K562 (cell line): Measurements from ENCODE around the gene POR. TPM values are rescaled to one million over a fixed set of nuclear protein-coding genes. Genes with fewer than 3 reads are reported as not detected.
A peak's percentile ranks its signal among the peaks of the same experiment; 100 is the strongest.

Source experiments
- CEBPB ChIP-seq: fragments of 450-650 bp; IDR thresholded peaks from 2 replicates; pipeline ENCODE4 v1.6.1; 2016; ENCODE audit warnings: missing genetic modification characterization, missing compliant biosample characterization
- CEBPG ChIP-seq, 3 experiments: fragments of 200-800 bp in 1 of 3; sonication (Bioruptor generic) in 1 of 3; sonication (generic) in 1 of 3; formaldehyde crosslinking in 1 of 3; IDR thresholded peaks in 2 of 3; conservative IDR thresholded peaks in 1 of 3; 2 replicates each; pipeline versions ENCODE4 v1.6.1 to v1.8.0; 2016 to 2022; ENCODE audit warnings: missing compliant biosample characterization in 2 of 3, missing genetic modification characterization in 2 of 3, mild to moderate bottlenecking in 1 of 3, missing genetic modification reagents in 1 of 3
- GATAD2B ChIP-seq: fragments of 450-650 bp; IDR thresholded peaks from 2 replicates; pipeline ENCODE4 v1.6.1; 2017; ENCODE audit warnings: mild to moderate bottlenecking, borderline replicate concordance
- LARP7 ChIP-seq: fragments of 450-650 bp; IDR thresholded peaks from 2 replicates; pipeline ENCODE4 v1.6.1; 2016
- LEF1 ChIP-seq: fragments of 450-650 bp; IDR thresholded peaks from 2 replicates; pipeline ENCODE4 v1.6.1; 2016; ENCODE audit warnings: mild to moderate bottlenecking
- RFX1 ChIP-seq: fragments of 450-650 bp; IDR thresholded peaks from 2 replicates; pipeline ENCODE4 v1.6.1; 2016; ENCODE audit warnings: mild to moderate bottlenecking, moderate library complexity
- polyA plus RNA-seq, 8 experiments: library from polyadenylated mRNA; depleted of rRNA in 4 of 8; stranded (reverse) in 5 of 8; unstranded in 3 of 8; fragments of >200 nt; fragmentation: Nextera tagmentation in 2 of 8; fragmentation: Illumina TruSeq in 1 of 8; extraction: Ambion mirVana in 2 of 8; extraction: Trizol in 1 of 8; gene quantifications; 2 replicates each; pipeline versions ENCODE4 v1.2.1 to v1.2.3, GENCODE V29; 2011 to 2014; ENCODE audit warnings: inconsistent platforms in 1 of 8, missing spikeins in 1 of 8
- total RNA-seq, 7 experiments: library from RNA; depleted of rRNA in 6 of 7; stranded (reverse); fragments of >200 nt in 6 of 7; fragmentation: Illumina TruSeq in 2 of 7; extraction: Trizol in 2 of 7; gene quantifications; 2 replicates each; pipeline versions ENCODE4 v1.2.1 to v1.2.3, GENCODE V29; 2011 to 2021; ENCODE audit warnings: low replicate concordance in 1 of 7
- TF ChIP-seq, protein P1 (sequence below), 2 experiments: IDR thresholded peaks; 2 replicates each; pipeline ENCODE4 v1.6.1; 2011; ENCODE audit warnings: borderline replicate concordance in 1 of 2, control low read depth in 1 of 2, low read depth in 1 of 2, low read length in 1 of 2, mild to moderate bottlenecking in 1 of 2, mixed read lengths in 1 of 2, moderate library complexity in 1 of 2; ENCODE audit not compliant: insufficient read depth in 1 of 2, insufficient read length in 1 of 2, poor library complexity in 1 of 2, severe bottlenecking in 1 of 2; ENCODE audit errors: extremely low read depth in 1 of 2
- TF ChIP-seq, protein P2 (sequence below): fragments of 450-650 bp; IDR thresholded peaks from 2 replicates; pipeline ENCODE4 v1.6.1; 2014; ENCODE audit warnings: low read depth, mild to moderate bottlenecking, moderate library complexity, borderline replicate concordance
- TF ChIP-seq, protein P3 (sequence below), 2 experiments: fragments of 450-650 bp; formaldehyde crosslinking in 1 of 2; IDR thresholded peaks; 2 replicates each; pipeline versions ENCODE4 v1.4.0 to v1.6.1; 2014 to 2020; ENCODE audit warnings: mild to moderate bottlenecking in 2 of 2, borderline replicate concordance in 1 of 2, low read depth in 1 of 2

POR gene
- total and polyA plus RNA-seq, 9 of the 15 experiments (the other 6 are each of a cell fraction or from before 2014, with no cell fraction given), result 4.7 to 142 (median 40.8) TPM

DNA sequence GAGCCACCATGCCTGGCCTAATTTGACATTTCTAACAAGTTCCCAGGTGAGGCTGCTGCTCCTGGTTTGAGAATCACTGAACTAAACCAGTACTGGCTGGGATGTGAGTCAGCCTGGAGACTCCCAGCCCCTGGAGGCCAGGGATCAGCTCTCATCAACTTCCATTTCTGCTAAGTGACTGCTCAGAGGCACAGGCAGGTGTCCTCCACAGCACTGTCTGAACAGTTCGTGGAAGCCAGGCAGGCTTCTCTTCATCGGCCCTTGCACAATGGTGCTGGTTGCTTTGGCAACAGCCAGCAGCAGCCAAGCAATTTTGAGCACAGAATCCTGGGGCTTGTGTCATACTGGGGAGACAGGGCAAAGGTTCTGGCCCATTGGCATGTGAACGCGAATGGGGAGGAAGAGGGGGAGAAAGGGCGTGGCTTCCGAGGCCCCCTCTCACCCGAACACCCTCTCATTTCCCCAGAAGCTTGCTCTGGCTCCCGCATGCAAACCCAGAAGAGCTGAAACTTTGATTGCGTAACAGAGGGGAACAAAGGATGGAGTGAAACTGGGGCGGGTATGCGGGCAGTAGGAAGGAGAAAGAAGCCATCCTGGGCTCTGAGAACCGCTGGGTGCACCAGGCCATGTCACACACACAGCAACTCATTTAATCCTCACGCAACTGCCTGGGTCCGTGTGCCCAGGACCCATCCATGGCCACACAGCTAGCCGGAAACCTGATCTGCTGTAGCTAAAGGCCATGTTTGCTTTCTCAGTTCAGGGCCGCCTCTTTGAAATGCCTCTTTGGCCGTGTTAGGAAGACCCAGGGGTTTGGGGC, 9.0 kb upstream of the POR start (continued):
- TF ChIP-seq, protein P1, sequence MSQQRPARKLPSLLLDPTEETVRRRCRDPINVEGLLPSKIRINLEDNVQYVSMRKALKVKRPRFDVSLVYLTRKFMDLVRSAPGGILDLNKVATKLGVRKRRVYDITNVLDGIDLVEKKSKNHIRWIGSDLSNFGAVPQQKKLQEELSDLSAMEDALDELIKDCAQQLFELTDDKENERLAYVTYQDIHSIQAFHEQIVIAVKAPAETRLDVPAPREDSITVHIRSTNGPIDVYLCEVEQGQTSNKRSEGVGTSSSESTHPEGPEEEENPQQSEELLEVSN (IDR thresholded peaks at IDR 0.05; ENCODE audit: borderline replicate concordance in 1 of 2, extremely low read depth in 1 of 2, insufficient read depth in 1 of 2, insufficient read length in 1 of 2, low read depth in 1 of 2, low read length in 1 of 2, poor library complexity in 1 of 2, severe bottlenecking in 1 of 2), result no peak
- TF ChIP-seq LEF1, result no peak
- peak; percentile 87 for TF ChIP-seq CEBPG (CRISPR knock-in tag; IDR thresholded peaks at IDR 0.05)
- peak; percentile 85 to 97 for TF ChIP-seq CEBPG (tag; conservative IDR thresholded peaks at IDR 0.05 in 1 of 2, IDR thresholded peaks at IDR 0.05 in 1 of 2)
- TF ChIP-seq, protein P2, sequence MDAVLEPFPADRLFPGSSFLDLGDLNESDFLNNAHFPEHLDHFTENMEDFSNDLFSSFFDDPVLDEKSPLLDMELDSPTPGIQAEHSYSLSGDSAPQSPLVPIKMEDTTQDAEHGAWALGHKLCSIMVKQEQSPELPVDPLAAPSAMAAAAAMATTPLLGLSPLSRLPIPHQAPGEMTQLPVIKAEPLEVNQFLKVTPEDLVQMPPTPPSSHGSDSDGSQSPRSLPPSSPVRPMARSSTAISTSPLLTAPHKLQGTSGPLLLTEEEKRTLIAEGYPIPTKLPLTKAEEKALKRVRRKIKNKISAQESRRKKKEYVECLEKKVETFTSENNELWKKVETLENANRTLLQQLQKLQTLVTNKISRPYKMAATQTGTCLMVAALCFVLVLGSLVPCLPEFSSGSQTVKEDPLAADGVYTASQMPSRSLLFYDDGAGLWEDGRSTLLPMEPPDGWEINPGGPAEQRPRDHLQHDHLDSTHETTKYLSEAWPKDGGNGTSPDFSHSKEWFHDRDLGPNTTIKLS, result no peak
- TF ChIP-seq CEBPB (tag), result peak; percentile 99
- TF ChIP-seq, protein P3, sequence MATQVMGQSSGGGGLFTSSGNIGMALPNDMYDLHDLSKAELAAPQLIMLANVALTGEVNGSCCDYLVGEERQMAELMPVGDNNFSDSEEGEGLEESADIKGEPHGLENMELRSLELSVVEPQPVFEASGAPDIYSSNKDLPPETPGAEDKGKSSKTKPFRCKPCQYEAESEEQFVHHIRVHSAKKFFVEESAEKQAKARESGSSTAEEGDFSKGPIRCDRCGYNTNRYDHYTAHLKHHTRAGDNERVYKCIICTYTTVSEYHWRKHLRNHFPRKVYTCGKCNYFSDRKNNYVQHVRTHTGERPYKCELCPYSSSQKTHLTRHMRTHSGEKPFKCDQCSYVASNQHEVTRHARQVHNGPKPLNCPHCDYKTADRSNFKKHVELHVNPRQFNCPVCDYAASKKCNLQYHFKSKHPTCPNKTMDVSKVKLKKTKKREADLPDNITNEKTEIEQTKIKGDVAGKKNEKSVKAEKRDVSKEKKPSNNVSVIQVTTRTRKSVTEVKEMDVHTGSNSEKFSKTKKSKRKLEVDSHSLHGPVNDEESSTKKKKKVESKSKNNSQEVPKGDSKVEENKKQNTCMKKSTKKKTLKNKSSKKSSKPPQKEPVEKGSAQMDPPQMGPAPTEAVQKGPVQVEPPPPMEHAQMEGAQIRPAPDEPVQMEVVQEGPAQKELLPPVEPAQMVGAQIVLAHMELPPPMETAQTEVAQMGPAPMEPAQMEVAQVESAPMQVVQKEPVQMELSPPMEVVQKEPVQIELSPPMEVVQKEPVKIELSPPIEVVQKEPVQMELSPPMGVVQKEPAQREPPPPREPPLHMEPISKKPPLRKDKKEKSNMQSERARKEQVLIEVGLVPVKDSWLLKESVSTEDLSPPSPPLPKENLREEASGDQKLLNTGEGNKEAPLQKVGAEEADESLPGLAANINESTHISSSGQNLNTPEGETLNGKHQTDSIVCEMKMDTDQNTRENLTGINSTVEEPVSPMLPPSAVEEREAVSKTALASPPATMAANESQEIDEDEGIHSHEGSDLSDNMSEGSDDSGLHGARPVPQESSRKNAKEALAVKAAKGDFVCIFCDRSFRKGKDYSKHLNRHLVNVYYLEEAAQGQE (IDR thresholded peaks at IDR 0.05; ENCODE audit: borderline replicate concordance), result peak; percentile 19; the same call in 1 of the 2 replicates
- TF ChIP-seq, protein P3 (CRISPR knock-in tag; IDR thresholded peaks at IDR 0.05; ENCODE audit: low read depth), result no peak
- peak; percentile 80 for TF ChIP-seq RFX1
- TF ChIP-seq LARP7, result no peak
- no peak for TF ChIP-seq GATAD2B
